Stimulated activated naive CD8-positive, alpha-beta T cell treated with anti-CD3 and anti-CD28 coated beads, Interleukin-15, Interleukin-2, amounts not matched to agents 100 ng/mL and 50 ng/mL, for 24 hours (primary cell): Measurements from ENCODE around the gene RNF114.
"Not testable (repeated sequence)": the region's sequence is repeated elsewhere in the genome, so short reads cannot be mapped to it uniquely, and the experiment has no call there.

Experiments
- H3K27ac Mint-ChIP-seq: one replicate; pipeline ENCODE4 v1.8.0; 2021; ENCODE audit warnings: mild to moderate bottlenecking, mixed read lengths
- H3K27me3 Mint-ChIP-seq: one replicate; pipeline ENCODE4 v1.8.0; 2021; ENCODE audit warnings: mixed read lengths
- H3K36me3 Mint-ChIP-seq: one replicate; pipeline ENCODE4 v1.8.0; 2021; ENCODE audit warnings: low read depth, mixed read lengths
- H3K4me1 Mint-ChIP-seq: one replicate; pipeline ENCODE4 v1.8.0; 2021; ENCODE audit warnings: low read depth, mixed read lengths
- H3K4me3 Mint-ChIP-seq: one replicate; pipeline ENCODE4 v1.8.0; 2021; ENCODE audit warnings: mild to moderate bottlenecking, mixed read lengths
- H3K9me3 Mint-ChIP-seq: one replicate; pipeline ENCODE4 v1.8.0; 2021; ENCODE audit warnings: mixed read lengths

RNF114 gene

DNA sequence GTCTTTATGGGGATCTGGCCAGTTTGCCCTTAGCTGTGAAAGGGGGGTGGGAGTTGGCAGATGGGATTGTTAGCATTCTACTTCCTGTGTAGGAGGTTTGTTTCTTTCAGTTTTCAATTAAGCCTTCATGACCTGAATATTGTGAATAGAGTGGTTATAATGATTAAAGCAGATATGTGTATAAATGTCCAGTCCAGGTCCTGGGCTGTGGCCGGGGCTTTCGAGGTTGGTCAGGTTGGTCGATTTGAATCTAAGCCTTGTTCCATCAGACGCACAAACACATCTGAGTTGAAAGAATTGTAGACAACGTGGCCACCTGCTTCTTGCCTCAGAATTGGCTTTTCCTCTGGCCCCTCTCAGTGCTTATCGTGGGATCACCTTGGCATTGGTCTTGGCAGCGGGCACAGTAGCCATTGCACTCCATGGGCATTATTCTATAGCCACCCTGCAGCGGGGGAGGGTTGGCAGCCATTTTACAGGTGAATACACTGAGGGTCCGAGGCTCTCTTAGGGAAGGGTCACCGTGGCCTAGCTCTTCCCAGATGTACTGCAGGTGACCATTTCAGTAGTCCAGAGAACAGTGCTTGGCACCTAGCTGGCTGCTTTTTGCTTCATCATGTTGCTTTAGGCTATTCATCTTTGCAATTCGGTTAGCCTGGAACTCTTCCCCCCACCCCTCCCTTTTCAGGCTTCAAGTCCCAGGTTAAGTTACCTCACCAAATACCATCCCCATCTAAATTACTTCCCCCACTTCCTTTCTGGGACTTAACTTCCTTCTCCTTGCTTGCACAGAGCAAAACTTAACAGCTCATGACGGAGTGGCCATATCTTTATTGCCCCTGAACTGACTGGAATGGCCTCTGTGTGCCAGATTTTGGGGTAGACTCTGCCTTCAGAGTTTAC lies 1.1 kb downstream of the RNF114 start:
- peaks cover 31% of the 10 kb centered on the region for H3K36me3 Mint-ChIP-seq
- no peaks in the 10 kb centered on the region for H3K27me3 Mint-ChIP-seq
- H3K4me1 Mint-ChIP-seq, result peaks cover 61% of the 10 kb centered on the region
- H3K4me3 Mint-ChIP-seq, result peak overlapping the region; percentile 98
- H3K9me3 Mint-ChIP-seq, result no peaks in the 10 kb centered on the region
- H3K27ac Mint-ChIP-seq, result peak overlapping the region; percentile 94

- Mint-ChIP-seq H3K27me3 (no peaks in the 10 kb centered on the region), H3K27ac (peak overlapping the region; percentile 55), H3K36me3 (peaks cover 37% of the 10 kb centered on the region), H3K9me3 (no peaks in the 10 kb centered on the region), H3K4me1 (peaks cover 61% of the 10 kb centered on the region), H3K4me3 (peak overlapping the region; percentile 98)
These were observed 2.3 kb downstream of the RNF114 start for GRCh38 chr20:49938173-49939163.

GRCh38 chr20:49941456-49941855 lies 5.3 kb downstream of the RNF114 start:
- peak overlapping the region; percentile 49 for H3K27ac Mint-ChIP-seq
- no peaks in the 10 kb centered on the region for H3K9me3 Mint-ChIP-seq
- no peaks in the 10 kb centered on the region for H3K27me3 Mint-ChIP-seq
- H3K4me1 Mint-ChIP-seq, result peaks cover 48% of the 10 kb centered on the region
- peaks cover 59% of the 10 kb centered on the region for H3K36me3 Mint-ChIP-seq
- no peak overlapping the region for H3K4me3 Mint-ChIP-seq

DNA sequence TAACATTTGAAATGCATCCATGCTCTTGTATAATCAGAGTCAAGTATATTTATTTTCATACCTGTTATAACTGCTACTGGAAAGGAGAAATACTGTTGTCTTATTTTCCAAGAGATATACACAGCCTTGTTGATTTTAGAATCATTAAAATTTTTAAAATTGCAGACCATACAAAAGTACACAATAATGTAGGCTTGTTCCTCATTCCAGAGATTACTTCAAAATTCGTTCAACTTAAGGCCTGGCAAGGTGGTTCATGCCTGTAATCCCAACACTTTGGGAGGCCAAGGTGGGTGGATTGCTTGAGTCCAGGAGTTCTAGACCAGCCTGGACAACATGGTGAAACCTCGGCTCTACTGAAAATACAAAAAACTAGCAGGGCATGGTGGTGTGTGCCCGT lies 6.1 kb downstream of the RNF114 start:
- H3K9me3 Mint-ChIP-seq, result no peaks in the 10 kb centered on the region
- no peaks in the 10 kb centered on the region for H3K27me3 Mint-ChIP-seq
- H3K4me1 Mint-ChIP-seq, result peaks cover 41% of the 10 kb centered on the region
- no peak overlapping the region for H3K4me3 Mint-ChIP-seq
- no peak overlapping the region for H3K27ac Mint-ChIP-seq
- H3K36me3 Mint-ChIP-seq, result peaks cover 64% of the 10 kb centered on the region

GRCh38 chr20:49942942-49943341 lies 6.7 kb downstream of the RNF114 start:
- H3K4me1 Mint-ChIP-seq, result peaks cover 34% of the 10 kb centered on the region
- peaks cover 69% of the 10 kb centered on the region for H3K36me3 Mint-ChIP-seq
- no peaks in the 10 kb centered on the region for H3K9me3 Mint-ChIP-seq
- no peaks in the 10 kb centered on the region for H3K27me3 Mint-ChIP-seq
- H3K27ac Mint-ChIP-seq, result no peak overlapping the region
- H3K4me3 Mint-ChIP-seq, result no peak overlapping the region

DNA sequence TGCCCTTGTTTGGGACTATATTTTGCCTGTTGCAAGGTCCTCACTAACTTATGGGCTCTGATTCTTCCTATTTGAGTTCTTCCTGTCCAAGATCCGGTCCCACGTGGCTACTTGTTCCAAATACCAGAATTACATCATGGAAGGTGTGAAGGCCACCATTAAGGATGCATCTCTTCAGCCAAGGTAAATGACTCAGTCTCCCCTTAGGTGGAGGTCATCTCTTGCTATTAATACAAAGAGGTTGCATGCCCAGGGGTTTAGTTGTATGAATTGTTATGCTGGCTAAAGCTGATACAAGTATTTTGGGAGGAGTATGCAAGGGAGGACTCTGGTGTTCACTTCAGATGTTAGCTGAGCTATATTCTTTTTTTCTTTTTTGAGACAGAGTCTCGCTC lies 9.1 kb downstream of the RNF114 start:
- Mint-ChIP-seq H3K27ac (peak overlapping the region; percentile 4), H3K27me3 (no peaks in the 10 kb centered on the region), H3K4me3 (no peak overlapping the region), H3K4me1 (peaks cover 21% of the 10 kb centered on the region), H3K36me3 (peaks cover 75% of the 10 kb centered on the region), H3K9me3 (no peaks in the 10 kb centered on the region)

DNA sequence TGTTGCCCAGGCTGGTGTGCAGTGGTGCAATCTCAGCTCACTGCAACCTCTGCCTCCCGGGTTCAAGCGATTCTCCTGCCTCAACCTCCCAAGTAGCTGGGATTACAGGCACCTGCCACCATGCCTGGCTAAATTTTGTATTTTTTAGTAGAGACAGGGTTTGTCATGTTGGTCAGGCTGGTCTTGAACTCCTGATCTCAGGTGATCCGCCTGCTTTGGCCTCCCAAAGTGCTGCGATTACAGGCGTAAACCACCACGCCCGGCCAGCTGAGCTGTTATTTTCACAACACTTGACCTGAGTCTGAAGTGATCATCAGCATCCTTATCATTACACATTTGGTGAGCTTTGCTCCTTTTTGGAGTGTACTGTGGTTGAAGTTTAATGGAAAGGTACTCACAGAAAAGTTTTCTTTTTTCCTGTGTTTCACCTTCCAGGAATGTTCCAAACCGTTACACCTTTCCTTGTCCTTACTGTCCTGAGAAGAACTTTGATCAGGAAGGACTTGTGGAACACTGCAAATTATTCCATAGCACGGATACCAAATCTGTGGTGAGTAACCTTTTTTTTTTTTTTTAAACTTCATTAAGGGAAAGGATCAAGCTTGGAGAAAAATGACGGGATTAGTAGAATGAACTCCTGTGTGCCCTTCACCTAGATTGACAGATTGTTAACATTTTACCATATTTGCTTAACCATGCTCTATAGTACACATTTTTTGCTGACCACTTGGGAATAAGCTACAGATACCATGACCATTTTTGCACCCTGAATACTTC lies 9.7 kb downstream of the RNF114 start:
- Mint-ChIP-seq H3K4me1 (peaks cover 22% of the 10 kb centered on the region), H3K36me3 (peaks cover 79% of the 10 kb centered on the region), H3K4me3 (no peak overlapping the region), H3K27ac (no peak overlapping the region), H3K9me3 (no peaks in the 10 kb centered on the region), H3K27me3 (no peaks in the 10 kb centered on the region)

GRCh38 chr20:49948178-49948577 lies 12.0 kb downstream of the RNF114 start:
- H3K36me3 Mint-ChIP-seq, result peaks cover 81% of the 10 kb centered on the region
- no peaks in the 10 kb centered on the region for H3K27me3 Mint-ChIP-seq
- peaks cover 21% of the 10 kb centered on the region for H3K4me1 Mint-ChIP-seq
- H3K27ac Mint-ChIP-seq, result peak overlapping the region; percentile 56
- H3K9me3 Mint-ChIP-seq, result no peaks in the 10 kb centered on the region
- no peak overlapping the region for H3K4me3 Mint-ChIP-seq

- Mint-ChIP-seq H3K4me3 (no peak overlapping the region), H3K4me1 (peaks cover 21% of the 10 kb centered on the region), H3K9me3 (no peaks in the 10 kb centered on the region), H3K27me3 (no peaks in the 10 kb centered on the region), H3K27ac (peak overlapping the region; percentile 9), H3K36me3 (peaks cover 85% of the 10 kb centered on the region)
These were observed 12.8 kb downstream of the RNF114 start for GRCh38 chr20:49948809-49949507.

DNA sequence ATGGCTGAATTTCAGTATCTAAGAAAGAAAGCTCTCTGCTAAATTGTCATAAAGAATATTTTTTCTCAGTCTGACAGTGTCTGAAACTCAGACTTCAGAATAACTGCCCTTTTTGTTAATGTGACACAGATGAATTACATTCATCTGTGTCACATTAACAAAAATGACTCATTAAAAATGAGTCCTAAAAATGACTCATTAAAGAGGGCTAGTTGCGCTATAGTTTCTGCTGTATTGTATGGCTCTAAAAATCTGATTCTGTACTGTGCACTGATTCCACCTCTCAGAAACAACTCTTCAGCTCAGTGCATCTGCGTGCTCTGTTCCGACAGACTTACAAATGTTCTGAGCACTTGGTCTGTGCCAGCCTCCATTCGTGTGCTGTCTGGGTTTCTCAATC lies 15.0 kb downstream of the RNF114 start:
- Mint-ChIP-seq H3K27ac (peak overlapping the region; percentile 49), H3K4me3 (no peak overlapping the region), H3K27me3 (no peaks in the 10 kb centered on the region), H3K4me1 (peaks cover 17% of the 10 kb centered on the region), H3K9me3 (no peaks in the 10 kb centered on the region), H3K36me3 (peaks cover 81% of the 10 kb centered on the region)

DNA sequence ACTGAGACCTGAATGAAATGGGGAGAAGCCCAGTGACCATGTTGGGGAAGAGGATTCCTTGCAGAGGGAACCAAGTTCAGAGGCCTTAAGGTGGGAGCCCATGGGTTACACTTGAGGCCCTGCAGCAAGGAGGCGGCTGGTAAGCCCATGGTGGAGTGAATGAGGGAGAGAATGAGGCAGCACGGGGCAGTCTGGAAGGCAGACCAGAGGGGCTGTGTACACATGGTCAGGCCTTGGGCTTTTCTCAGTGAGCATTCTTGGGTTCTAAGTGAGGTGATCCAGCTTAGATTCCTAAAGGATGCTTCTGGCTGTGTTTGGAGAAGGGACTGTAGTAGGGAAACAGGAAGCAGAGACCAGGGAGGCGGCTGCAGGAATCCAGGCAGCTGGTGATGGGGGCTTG lies 19.0 kb downstream of the RNF114 start:
- no peak overlapping the region for H3K4me3 Mint-ChIP-seq
- no peaks in the 10 kb centered on the region for H3K27me3 Mint-ChIP-seq
- H3K9me3 Mint-ChIP-seq, result no peaks in the 10 kb centered on the region
- H3K4me1 Mint-ChIP-seq, result peaks cover 27% of the 10 kb centered on the region
- no peak overlapping the region for H3K27ac Mint-ChIP-seq
- peaks cover 65% of the 10 kb centered on the region for H3K36me3 Mint-ChIP-seq

GRCh38 chr20:49955830-49956396 lies 19.7 kb downstream of the RNF114 start:
- H3K27ac Mint-ChIP-seq, H3K4me3 Mint-ChIP-seq, H3K9me3 Mint-ChIP-seq, H3K27me3 Mint-ChIP-seq: not testable (repeated sequence)
- Mint-ChIP-seq H3K36me3 (peaks cover 57% of the 10 kb centered on the region), H3K4me1 (peaks cover 23% of the 10 kb centered on the region)

GRCh38 chr20:49956689-49957088 lies 20.5 kb downstream of the RNF114 start:
- Mint-ChIP-seq H3K9me3 (no peaks in the 10 kb centered on the region), H3K27ac (no peak overlapping the region), H3K36me3 (peaks cover 55% of the 10 kb centered on the region), H3K27me3 (no peaks in the 10 kb centered on the region), H3K4me3 (no peak overlapping the region), H3K4me1 (peaks cover 18% of the 10 kb centered on the region)
